HepG2 (cell line): ENCODE data around the gene PDXDC1. TPM values are rescaled to one million over a fixed set of nuclear protein-coding genes. Genes with fewer than 3 reads are reported as not detected.

ENCODE experiments used
- MED1 ChIP-seq: sonication (generic); formaldehyde crosslinking; IDR thresholded peaks from 2 replicates; pipeline ENCODE4 v1.4.0; 2020; ENCODE audit warnings: missing genetic modification reagents
- MXD4 ChIP-seq: IDR thresholded peaks from 2 replicates; pipeline ENCODE4 v1.6.1; 2016; ENCODE audit warnings: mild to moderate bottlenecking, missing biosample characterization, missing genetic modification reagents
- ZBTB38 ChIP-seq: sonication (generic); formaldehyde crosslinking; IDR thresholded peaks from 2 replicates; pipeline ENCODE4 v1.5.1; 2020; ENCODE audit warnings: mild to moderate bottlenecking, missing genetic modification reagents
- ZNF143 ChIP-seq: sonication (generic); formaldehyde crosslinking; IDR thresholded peaks from 2 replicates; pipeline ENCODE4 v1.4.0; 2020; ENCODE audit warnings: missing genetic modification reagents
- ZNF224 ChIP-seq: sonication (generic); formaldehyde crosslinking; IDR thresholded peaks from 2 replicates; pipeline ENCODE4 v1.5.0; 2020; ENCODE audit warnings: mild to moderate bottlenecking, missing genetic modification reagents
- ZNF337 ChIP-seq: sonication (generic); formaldehyde crosslinking; IDR thresholded peaks from 2 replicates; pipeline ENCODE4 v1.5.1; 2020; ENCODE audit warnings: missing genetic modification reagents, low read depth, mild to moderate bottlenecking, borderline replicate concordance
- ZNF34 ChIP-seq: sonication (generic); formaldehyde crosslinking; IDR thresholded peaks from 2 replicates; pipeline ENCODE4 v1.4.0; 2020; ENCODE audit warnings: mild to moderate bottlenecking, missing genetic modification reagents, borderline replicate concordance
- ZNF510 ChIP-seq: sonication (generic); formaldehyde crosslinking; IDR thresholded peaks from 2 replicates; pipeline ENCODE4 v1.4.0; 2020; ENCODE audit warnings: low read depth, mild to moderate bottlenecking, missing genetic modification reagents
- ZNF616 ChIP-seq: sonication (generic); formaldehyde crosslinking; IDR thresholded peaks from 2 replicates; pipeline ENCODE4 v1.5.0; 2020; ENCODE audit warnings: low read depth, mild to moderate bottlenecking, missing genetic modification reagents
- ZNF781 ChIP-seq: sonication (generic); formaldehyde crosslinking; IDR thresholded peaks from 2 replicates; pipeline ENCODE4 v1.5.1; 2020; ENCODE audit warnings: borderline replicate concordance, mild to moderate bottlenecking, missing genetic modification reagents; ENCODE audit errors: not compliant biosample characterization
- ZNF839 ChIP-seq: sonication (generic); formaldehyde crosslinking; IDR thresholded peaks from 2 replicates; pipeline ENCODE4 v1.4.0; 2020; ENCODE audit warnings: missing genetic modification reagents, mild to moderate bottlenecking, borderline replicate concordance
- polyA plus RNA-seq, 8 experiments: library from polyadenylated mRNA; depleted of rRNA in 3 of 8; stranded (reverse) in 7 of 8; unstranded in 1 of 8; fragments of >200 nt; fragmentation: Illumina TruSeq in 4 of 8; extraction: Trizol in 4 of 8; gene quantifications; 2 replicates each; pipeline versions ENCODE4 v1.2.1 to v1.2.3, GENCODE V29; 2011 to 2016; ENCODE audit warnings: low read depth in 4 of 8, missing spikeins in 1 of 8, mixed read lengths in 1 of 8; ENCODE audit not compliant: insufficient read depth in 1 of 8
- total RNA-seq, 5 experiments: library from RNA; depleted of rRNA; stranded (reverse); fragments of >200 nt; fragmentation: Illumina TruSeq; extraction: Trizol; gene quantifications; 2 replicates each; pipeline ENCODE4 v1.2.3, GENCODE V29; 2016; ENCODE audit warnings: low read depth in 1 of 5
- TF ChIP-seq, protein P1 (sequence below): sonication (generic); formaldehyde crosslinking; IDR thresholded peaks from 2 replicates; pipeline ENCODE4 v1.4.0; 2020; ENCODE audit warnings: missing genetic modification reagents, borderline replicate concordance
- TF ChIP-seq, protein P2 (sequence below): sonication (generic); formaldehyde crosslinking; IDR thresholded peaks from 2 replicates; pipeline ENCODE4 v1.5.0; 2020; ENCODE audit warnings: missing genetic modification reagents, mild to moderate bottlenecking, borderline replicate concordance
- TF ChIP-seq, protein P3 (sequence below): conservative IDR thresholded peaks from 2 replicates; pipeline ENCODE4 v1.6.1; 2018; ENCODE audit warnings: missing genetic modification reagents
- TF ChIP-seq, protein P4 (sequence below): sonication (generic); formaldehyde crosslinking; IDR thresholded peaks from 2 replicates; pipeline ENCODE4 v1.4.0; 2020; ENCODE audit warnings: missing genetic modification reagents

Gene PDXDC1
- total and polyA plus RNA-seq, 2 of the 13 experiments (the other 11 are each of a cell fraction or from before 2014, with no cell fraction given) = 133 to 169 TPM

DNA sequence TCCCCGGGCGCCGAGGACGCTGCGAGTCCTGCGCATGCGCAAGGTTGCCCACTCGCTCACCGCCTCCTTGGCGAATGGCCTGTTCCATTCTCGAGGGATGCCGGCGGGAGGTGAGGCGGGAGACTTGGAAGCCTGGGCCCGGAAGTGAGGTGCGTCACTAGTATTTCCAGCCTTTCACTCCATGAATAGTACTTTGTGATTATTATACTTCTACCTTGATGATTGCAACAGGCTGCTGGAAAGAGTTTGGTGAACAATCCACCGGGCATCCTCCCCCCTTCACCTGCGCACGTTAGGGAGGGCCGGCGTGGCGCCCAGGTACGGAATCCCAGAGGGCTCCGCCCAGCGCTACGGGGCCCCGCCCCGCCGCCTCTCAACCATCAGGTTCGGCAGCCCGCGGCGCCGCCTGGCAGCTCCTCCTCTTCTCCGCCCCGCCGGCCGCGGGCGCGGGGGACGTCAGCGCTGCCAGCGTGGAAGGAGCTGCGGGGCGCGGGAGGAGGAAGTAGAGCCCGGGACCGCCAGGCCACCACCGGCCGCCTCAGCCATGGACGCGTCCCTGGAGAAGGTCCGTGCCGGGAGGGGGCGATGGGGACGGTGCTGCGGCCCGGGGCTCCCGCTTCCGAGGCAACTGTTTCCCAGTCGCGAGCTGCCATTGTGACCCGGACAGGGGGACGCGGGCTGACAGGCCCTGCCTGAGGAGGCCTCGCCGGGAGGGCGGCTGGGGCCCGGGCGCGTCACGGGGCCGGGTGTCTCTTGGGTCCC lies at the start of gene PDXDC1 (continued):
- TF ChIP-seq ZNF337 (CRISPR knock-in tag) (0 out of 2 replicates have a peak, but pooled peaks have one; percentile 65), ZNF839 (CRISPR knock-in tag) (0 out of 2 replicates have a peak, but pooled peaks have one; percentile 21), MXD4 (CRISPR knock-in tag) (peak; percentile 75), ZNF224 (CRISPR knock-in tag) (0 out of 2 replicates have a peak, but pooled peaks have one; percentile 27), ZBTB38 (CRISPR knock-in tag) (peak; percentile 82; the same call in 1 of the 2 replicates), MED1 (CRISPR knock-in tag) (peak; percentile 54), ZNF616 (CRISPR knock-in tag) (0 out of 2 replicates have a peak, but pooled peaks have one; percentile 79), ZNF510 (CRISPR knock-in tag) (peak; percentile 81), ZNF143 (CRISPR knock-in tag) (0 out of 2 replicates have a peak, but pooled peaks have one; percentile 25), ZNF34 (CRISPR knock-in tag) (0 out of 2 replicates have a peak, but pooled peaks have one; percentile 17), ZNF781 (CRISPR knock-in tag) (peak; percentile 19)
- TF ChIP-seq, protein P1, sequence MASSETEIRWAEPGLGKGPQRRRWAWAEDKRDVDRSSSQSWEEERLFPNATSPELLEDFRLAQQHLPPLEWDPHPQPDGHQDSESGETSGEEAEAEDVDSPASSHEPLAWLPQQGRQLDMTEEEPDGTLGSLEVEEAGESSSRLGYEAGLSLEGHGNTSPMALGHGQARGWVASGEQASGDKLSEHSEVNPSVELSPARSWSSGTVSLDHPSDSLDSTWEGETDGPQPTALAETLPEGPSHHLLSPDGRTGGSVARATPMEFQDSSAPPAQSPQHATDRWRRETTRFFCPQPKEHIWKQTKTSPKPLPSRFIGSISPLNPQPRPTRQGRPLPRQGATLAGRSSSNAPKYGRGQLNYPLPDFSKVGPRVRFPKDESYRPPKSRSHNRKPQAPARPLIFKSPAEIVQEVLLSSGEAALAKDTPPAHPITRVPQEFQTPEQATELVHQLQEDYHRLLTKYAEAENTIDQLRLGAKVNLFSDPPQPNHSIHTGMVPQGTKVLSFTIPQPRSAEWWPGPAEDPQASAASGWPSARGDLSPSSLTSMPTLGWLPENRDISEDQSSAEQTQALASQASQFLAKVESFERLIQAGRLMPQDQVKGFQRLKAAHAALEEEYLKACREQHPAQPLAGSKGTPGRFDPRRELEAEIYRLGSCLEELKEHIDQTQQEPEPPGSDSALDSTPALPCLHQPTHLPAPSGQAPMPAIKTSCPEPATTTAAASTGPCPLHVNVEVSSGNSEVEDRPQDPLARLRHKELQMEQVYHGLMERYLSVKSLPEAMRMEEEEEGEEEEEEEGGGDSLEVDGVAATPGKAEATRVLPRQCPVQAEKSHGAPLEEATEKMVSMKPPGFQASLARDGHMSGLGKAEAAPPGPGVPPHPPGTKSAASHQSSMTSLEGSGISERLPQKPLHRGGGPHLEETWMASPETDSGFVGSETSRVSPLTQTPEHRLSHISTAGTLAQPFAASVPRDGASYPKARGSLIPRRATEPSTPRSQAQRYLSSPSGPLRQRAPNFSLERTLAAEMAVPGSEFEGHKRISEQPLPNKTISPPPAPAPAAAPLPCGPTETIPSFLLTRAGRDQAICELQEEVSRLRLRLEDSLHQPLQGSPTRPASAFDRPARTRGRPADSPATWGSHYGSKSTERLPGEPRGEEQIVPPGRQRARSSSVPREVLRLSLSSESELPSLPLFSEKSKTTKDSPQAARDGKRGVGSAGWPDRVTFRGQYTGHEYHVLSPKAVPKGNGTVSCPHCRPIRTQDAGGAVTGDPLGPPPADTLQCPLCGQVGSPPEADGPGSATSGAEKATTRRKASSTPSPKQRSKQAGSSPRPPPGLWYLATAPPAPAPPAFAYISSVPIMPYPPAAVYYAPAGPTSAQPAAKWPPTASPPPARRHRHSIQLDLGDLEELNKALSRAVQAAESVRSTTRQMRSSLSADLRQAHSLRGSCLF (CRISPR knock-in tag) = peak; percentile 58; the same call in 1 of the 2 replicates
- TF ChIP-seq, protein P2, sequence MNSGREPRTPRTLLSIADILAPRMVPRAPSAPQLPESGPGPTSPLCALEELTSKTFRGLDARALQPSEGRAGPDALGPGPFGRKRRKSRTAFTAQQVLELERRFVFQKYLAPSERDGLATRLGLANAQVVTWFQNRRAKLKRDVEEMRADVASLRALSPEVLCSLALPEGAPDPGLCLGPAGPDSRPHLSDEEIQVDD (CRISPR knock-in tag) = 0 out of 2 replicates have a peak, but pooled peaks have one; percentile 76
- TF ChIP-seq, protein P3, sequence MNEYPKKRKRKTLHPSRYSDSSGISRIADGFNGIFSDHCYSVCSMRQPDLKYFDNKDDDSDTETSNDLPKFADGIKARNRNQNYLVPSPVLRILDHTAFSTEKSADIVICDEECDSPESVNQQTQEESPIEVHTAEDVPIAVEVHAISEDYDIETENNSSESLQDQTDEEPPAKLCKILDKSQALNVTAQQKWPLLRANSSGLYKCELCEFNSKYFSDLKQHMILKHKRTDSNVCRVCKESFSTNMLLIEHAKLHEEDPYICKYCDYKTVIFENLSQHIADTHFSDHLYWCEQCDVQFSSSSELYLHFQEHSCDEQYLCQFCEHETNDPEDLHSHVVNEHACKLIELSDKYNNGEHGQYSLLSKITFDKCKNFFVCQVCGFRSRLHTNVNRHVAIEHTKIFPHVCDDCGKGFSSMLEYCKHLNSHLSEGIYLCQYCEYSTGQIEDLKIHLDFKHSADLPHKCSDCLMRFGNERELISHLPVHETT = peak; percentile 77; the same call in 1 of the 2 replicates
- TF ChIP-seq, protein P4, sequence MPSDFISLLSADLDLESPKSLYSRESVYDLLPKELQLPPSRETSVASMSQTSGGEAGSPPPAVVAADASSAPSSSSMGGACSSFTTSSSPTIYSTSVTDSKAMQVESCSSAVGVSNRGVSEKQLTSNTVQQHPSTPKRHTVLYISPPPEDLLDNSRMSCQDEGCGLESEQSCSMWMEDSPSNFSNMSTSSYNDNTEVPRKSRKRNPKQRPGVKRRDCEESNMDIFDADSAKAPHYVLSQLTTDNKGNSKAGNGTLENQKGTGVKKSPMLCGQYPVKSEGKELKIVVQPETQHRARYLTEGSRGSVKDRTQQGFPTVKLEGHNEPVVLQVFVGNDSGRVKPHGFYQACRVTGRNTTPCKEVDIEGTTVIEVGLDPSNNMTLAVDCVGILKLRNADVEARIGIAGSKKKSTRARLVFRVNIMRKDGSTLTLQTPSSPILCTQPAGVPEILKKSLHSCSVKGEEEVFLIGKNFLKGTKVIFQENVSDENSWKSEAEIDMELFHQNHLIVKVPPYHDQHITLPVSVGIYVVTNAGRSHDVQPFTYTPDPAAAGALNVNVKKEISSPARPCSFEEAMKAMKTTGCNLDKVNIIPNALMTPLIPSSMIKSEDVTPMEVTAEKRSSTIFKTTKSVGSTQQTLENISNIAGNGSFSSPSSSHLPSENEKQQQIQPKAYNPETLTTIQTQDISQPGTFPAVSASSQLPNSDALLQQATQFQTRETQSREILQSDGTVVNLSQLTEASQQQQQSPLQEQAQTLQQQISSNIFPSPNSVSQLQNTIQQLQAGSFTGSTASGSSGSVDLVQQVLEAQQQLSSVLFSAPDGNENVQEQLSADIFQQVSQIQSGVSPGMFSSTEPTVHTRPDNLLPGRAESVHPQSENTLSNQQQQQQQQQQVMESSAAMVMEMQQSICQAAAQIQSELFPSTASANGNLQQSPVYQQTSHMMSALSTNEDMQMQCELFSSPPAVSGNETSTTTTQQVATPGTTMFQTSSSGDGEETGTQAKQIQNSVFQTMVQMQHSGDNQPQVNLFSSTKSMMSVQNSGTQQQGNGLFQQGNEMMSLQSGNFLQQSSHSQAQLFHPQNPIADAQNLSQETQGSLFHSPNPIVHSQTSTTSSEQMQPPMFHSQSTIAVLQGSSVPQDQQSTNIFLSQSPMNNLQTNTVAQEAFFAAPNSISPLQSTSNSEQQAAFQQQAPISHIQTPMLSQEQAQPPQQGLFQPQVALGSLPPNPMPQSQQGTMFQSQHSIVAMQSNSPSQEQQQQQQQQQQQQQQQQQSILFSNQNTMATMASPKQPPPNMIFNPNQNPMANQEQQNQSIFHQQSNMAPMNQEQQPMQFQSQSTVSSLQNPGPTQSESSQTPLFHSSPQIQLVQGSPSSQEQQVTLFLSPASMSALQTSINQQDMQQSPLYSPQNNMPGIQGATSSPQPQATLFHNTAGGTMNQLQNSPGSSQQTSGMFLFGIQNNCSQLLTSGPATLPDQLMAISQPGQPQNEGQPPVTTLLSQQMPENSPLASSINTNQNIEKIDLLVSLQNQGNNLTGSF (CRISPR knock-in tag) = 0 out of 2 replicates have a peak, but pooled peaks have one; percentile 49
